GM21529 (cell line): ENCODE results near the gene MAP2K4.

Experiments
- ATAC-seq: cut with Tn5 transposase; IDR thresholded peaks from one replicate; pipeline ENCODE4 v1.9.1; 2021; ENCODE audit not compliant: unreplicated experiment

The MAP2K4 gene

DNA sequence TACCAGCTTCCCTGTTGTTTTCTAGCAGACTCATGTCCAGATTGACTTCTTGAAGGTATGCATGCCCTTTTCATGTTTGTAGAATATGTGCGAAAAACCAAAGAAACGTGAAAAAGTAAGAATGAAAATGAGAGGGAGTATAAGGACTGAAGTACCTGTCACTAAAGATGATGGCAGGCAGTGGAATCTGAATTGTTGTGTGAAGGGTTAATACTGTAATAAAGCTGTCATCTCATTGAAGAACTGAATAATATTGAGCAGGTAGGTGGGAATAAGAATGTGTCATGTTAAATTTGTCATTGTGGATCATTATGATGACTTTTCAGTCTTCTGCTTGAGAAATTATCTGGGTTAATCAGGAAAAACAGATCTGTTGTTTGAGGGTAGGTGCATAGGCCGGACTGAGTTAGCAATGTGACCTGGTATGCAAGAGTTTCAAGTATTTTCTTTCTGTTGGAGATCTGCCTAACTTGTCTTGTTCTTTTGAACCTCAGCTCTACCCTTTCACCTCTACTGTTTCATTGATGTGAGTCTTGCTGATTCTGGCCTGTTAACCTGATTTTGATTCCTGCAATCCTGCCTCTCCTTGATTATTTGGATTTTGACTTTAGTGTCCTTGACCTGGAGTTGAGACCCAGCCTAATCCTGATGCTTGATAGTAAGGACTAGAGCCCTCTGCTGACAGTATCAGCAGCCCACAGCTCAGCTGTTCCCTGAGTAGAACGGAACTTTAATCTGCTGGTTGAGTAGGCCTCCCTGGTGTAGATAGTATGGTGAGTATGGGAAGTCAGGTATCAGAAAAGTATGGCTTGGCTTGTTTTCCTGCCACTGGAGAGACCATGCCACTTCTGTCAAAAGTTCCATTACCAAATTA lies 64.6 kb downstream of the MAP2K4 start:
- ATAC-seq, result no peak

DNA sequence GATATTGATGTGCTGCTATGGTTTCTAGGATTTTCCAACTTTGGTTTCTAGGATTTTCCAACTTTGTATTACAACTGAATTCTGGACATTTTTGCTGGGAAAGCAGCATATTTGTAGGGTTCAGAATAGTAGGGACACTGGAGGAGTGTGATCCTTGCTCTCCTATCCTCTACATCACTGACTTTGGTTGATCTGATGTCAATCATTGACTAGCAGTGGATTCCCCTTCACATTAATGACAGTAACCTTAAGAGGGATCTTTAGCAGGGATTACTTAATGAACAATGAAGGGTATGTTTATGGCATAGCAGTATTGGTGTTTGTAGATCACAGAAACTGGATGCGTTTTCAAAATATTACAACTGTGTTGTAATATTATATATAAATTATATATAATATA lies 67.4 kb downstream of the MAP2K4 start:
- no peak for ATAC-seq

DNA sequence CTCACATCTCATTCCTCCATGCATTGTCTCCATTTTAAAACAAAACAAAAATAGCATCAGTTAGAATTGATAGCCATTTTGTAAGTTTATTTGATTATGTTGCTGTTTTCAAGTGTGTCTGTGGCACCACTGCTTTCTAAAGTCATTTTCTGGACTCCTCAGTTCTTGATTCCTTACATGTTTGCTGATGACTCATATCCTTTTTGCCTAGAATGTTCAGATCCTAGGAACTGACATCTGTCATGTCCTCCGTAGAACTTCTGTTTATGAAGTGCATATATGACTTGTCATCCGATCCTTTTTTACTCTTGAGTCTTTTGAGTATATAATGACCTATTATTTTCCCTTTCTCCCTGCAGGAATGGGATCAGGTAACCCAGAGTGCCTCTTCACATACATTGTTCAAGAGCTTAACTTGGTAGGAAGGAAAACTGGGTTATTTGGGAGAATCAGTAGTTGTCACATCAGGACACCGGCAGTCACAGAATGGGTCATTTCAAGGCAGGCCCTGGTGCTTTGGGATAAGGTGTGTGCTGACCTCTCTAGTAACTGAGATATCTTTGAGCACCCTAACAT lies 69.2 kb downstream of the MAP2K4 start:
- no peak for ATAC-seq

DNA sequence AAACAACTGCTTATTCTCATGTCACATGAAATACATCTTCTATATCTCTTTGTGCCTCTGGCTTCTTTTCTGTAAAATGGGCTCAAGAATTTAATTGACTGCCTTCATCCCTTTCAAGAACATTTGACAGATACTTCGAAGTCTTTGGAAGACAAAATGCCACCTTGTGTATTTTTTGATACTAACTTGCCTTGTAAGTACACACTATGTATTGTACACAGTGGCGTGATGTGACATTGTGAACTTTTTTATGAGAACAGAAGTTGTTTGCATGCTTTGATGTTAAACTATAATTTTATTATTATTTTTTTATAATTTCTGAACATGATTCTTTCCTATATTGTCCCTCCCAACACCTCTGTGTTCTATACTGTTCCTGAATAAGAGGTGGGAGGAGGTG lies 73.7 kb downstream of the MAP2K4 start:
- no peak for ATAC-seq

DNA sequence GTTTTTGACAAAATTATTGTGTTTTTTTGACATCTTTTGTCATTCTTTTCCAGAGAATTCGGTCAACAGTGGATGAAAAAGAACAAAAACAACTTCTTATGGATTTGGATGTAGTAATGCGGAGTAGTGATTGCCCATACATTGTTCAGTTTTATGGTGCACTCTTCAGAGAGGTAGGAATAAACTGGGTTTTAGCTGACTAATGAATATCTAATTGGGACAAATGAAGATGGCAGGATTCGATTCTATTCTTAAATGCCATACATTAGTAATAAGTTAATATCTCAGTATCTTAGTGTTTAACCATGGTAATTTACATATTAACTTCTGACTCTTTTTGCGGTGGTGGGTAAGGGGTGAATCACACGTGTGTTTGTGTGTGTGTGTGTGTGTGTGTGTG lies 74.8 kb downstream of the MAP2K4 start:
- no peak for ATAC-seq

DNA sequence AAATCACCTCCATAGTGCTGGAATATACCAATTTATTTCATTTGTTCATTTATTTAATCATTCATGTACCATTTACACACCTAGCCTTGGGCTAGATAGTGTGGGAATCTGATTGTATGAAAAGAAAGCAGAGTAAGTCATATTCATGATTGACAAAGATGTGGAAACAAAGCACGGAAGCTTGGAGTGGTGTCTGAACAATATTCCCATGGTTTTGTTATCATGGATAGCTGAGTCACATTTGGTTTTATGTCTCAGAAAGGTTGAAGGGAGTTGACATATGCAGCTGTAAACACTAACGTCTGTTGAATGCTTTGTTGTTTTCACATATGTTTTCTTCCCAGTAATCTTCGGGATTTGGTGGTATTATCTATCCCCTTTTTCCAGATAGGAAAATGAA lies 76.6 kb downstream of the MAP2K4 start:
- ATAC-seq, result no peak

DNA sequence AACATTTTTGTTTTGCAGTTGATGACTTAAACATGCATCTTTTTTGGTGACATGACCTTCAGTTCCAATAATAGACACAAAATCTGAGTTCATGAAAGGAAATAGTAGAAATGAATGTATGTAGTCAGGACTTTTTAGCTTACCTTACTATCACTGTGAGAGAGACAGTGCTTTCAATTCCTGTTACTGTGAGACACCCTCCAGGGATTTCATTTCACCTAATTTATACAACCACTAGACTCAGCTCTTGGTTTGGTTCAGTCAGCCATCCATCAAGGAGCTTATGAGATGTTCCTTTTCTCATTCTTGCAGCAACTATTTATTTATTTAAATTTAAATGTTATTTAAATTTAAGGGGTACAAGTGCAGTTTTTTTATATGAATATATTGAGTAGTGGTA lies 77.9 kb downstream of the MAP2K4 start:
- peak; percentile 98 for ATAC-seq

DNA sequence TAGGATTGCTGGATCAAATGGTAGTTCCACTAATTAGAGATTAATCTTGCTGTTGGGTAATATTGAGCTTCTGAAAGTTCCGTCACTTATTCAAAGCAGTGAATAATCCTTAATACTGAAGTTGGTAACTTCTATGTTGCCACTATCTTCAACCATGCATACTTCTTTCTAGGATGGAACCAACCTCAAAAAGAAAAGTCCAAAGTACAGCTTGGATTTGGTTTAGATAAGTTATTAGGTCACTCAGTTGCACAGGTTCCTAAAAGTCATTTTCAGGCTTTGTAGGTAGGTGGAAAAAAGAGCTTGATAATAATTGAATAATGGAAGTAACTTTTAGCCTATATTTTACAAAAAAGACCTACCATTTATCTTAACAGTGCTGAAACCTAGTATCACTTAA lies 78.7 kb downstream of the MAP2K4 start:
- no peak for ATAC-seq

DNA sequence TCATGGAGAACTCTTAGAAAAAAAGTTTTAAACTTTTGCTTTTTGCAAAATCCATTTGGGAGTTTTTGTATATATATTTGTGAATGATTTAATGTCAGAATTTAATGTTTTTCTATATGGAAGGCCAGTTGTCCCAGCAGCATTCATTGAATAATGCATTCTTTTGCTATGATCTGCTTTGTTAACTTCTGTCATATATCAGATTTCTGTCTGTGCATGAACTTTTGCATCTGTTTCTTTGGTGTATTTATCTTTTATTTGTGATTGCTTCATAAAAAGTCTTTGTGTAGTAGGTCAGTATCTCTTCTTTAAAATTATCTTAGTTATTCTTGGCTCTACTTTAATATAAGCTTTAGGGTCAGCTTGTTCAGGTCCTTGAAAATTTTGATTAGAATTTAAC lies 84.2 kb downstream of the MAP2K4 start:
- ATAC-seq, result no peak

DNA sequence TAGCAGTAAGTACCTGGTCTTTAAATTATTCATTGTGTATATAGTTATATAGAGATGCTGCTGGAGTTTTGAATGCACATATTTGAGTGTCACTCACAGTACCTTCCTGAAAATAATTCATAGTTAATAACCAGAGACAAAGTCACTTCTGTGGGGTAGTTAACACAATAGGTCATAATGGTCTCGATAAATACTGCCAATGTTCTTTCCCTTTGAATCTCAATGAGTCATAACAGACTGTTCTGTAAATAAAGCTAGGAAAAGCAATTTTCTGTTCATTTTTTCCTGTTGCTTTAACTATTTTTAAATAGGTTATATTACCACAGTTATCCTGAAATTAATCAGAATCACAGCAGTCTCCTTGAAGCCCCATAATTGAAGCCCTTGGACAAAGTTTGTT lies 87.2 kb downstream of the MAP2K4 start:
- ATAC-seq, result no peak

DNA sequence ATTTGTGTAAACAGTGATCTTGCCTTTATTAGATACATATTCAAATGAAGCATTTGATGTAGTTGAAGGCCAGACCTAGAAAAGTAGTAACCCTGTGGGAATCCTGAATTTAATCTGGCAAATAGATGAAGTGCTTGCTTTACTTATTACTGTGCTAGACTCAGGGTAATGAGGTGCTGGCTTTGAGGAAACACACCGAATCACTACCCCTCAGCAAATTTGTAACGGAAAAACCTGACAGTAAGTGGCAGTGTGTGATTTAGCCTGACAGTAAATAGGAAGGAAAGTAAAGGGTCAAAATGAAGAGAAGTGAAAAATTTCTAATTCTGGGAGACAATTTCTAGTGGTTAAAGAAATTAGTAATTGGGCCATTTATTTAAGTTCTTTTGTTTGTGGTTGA lies 90.2 kb downstream of the MAP2K4 start:
- no peak for ATAC-seq

DNA sequence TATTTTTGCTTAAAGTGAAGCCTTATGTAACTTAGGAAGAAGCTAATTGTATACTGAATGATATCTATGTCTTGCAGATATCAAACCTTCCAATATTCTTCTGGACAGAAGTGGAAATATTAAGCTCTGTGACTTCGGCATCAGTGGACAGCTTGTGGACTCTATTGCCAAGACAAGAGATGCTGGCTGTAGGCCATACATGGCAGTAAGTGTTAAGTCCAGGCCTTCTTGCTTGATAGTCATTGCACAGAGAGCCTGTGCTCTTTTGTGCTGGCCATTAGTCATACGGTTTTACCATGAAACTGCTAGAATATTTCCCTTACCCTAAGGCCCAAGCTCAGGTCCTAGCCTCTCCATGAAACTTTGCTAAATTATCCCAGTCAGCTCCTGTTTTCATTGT lies 92.5 kb downstream of the MAP2K4 start:
- ATAC-seq, result no peak

DNA sequence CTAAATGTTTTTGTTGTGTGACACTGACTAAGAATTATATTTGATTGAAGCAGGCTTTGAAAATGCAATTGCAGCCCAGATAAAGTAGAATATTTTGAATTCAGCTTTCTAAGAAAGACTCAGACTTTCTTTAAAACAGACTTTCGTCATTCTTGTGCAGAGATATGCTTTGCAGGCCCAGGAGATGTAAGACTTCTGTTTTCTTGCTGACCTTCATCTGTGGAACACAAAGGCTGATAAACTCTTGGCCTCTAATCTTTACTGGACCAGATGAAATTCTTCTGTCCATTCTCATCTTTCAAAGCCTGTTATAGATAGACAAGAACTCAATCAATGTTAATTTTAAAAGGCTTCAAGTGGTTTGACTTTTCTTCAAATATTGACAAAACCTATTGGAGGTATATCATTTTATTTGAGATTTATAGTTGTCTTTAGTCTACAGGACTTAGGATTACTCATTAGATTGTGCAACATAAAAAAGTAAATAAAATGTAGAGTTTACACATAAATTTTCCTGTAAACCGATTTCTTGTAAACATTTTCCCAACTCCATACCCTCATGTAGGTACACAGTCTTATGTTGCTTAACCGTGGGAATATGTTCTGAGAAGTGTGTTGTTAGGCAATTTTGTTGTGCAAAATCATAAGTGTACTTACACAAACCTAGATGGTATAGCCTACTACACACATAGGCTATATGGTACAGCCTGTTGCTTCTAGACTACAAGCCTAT lies 94.2 kb downstream of the MAP2K4 start:
- ATAC-seq, result no peak

DNA sequence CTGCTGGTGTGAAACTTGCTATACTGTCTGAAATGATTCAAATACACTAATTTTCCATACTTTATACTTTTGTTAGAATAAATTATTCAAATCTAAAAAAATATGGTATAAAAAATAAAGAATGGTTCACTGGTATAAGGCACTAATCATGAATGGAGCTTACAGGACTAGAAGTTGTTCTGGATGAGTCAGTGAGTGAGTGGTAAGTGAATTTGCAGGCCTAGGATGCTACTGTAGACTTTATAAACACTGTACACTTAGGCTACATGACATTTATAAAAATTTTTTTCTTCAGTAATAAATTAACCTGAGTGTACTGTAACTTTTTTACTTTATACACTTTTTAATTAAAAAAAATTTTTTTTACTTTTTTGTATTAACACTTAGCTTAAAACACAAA lies 95.5 kb downstream of the MAP2K4 start:
- no peak for ATAC-seq

DNA sequence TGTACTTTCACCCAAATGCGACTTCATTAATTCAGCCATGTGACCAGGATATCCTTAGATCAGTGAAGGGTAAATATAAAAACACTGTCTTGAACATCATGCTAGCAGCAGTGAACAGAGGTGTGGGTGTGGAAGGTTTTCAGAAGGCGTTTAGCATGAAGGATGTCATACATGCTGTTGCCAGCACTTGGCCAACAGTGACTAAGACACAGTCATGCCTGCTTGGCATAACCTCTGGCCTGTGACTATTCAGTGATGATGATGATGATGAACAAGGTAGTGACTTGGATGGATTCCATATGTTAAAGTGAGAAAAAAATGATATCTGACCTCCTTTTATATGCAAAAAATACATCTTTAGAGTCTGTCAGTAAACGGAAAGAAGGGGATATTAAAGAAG lies 97.9 kb downstream of the MAP2K4 start:
- ATAC-seq, result no peak

DNA sequence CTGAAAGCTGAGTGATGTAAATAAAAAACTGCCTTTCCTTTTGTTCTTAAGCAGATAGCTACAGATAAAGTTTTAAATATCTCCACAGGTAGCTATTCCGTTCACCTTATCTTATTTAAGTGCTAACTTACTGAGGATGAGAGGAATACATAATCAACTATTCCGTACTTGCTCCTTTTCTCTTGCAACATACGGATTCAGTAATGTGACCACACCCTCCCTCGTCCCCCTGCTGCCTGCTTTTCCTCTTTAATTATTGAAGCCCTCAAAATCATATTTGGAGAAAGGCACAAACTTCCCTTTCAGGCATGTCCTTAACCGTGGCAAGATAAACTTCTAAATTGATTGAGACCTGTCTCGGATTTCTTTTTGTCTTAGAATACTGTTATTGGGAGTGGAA lies 101.4 kb downstream of the MAP2K4 start:
- ATAC-seq, result no peak

DNA sequence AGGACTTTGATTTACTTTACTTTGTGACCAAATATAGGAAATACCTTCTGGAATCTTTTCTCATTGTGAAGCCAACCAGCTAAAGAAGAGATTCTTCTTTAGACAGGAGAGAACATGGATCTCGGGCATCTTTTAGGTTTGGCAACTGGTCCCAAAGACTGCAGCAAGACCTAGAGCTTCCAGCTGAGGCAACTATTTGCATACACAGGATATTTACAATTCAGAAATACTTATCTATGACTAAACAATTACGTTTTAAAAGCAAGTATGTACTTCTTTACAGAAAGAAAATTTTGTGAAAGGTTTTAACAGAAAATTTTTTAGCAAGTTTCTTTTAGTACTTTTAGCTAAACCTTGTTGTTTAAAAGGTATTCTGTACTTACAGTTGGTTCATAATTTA lies 106.5 kb downstream of the MAP2K4 start:
- no peak for ATAC-seq

DNA sequence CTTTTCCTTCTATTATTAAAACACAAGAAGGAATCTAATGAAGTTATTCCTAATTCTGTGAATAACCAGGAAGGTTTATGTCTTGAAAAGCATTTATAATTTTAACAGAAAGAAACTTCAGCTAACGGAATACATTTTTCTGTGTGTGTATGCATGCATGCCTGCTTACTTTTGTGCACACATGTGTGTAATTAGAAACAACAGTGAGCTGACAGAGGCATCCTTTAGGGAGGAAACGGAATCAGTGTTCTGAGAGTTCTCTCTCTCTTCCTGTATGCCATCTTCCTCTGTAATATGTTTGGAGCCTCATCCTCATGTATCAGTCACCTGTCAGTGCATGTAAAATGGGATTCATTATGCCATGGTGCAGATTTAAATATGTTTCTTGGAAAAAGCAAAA lies 107.0 kb downstream of the MAP2K4 start:
- no peak for ATAC-seq

DNA sequence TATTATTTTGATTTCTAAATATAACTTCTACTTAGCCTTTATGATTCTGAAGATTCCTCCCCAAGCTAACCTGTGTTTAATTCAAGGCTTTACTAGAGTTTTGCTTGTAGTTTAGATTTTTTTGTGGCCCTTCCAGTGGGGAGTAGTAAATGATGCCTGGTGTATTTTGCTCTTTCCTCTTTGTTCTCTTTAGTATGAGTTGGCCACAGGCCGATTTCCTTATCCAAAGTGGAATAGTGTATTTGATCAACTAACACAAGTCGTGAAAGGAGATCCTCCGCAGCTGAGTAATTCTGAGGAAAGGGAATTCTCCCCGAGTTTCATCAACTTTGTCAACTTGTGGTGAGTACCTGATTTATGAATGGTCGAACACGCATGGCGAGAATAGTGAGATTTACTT lies 108.3 kb downstream of the MAP2K4 start:
- ATAC-seq, result no peak

DNA sequence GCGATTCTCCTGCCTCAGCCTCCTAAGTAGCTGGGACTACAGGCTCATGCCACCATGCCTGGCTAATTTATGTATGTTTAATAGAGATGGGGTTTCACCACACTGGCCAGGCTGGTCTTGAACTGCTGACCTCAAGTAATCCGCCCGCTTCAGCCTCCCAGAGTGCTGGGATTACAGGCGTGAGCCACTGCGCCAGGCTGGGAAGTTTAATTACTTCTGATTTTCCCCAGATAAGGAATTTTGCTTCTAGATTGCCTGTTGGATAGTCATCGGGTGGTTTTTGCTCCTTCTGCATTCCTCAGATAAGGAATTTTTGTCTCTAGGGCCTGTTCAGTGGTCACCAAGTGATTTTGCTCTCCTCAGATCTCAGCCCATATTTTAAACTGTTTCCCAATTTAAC lies 112.5 kb downstream of the MAP2K4 start:
- ATAC-seq, result no peak

DNA sequence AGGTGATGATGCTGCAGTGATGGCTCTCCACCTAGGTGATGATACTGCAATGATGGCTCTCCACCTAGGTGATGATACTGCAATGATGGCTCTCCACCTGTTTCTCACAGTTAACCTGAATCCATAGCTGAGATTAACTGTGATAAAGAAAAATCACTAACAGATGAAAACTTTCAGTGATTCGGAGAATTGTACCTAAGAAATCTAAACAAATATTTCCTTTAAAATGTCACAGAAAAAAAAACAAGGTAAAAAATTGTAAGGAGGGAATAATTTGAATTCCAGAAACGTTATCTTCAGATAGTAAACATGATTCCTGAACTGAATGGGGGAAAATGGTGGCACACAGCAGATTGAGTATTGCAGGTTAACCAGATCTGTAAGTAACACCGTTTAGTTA lies 113.4 kb downstream of the MAP2K4 start:
- no peak for ATAC-seq

DNA sequence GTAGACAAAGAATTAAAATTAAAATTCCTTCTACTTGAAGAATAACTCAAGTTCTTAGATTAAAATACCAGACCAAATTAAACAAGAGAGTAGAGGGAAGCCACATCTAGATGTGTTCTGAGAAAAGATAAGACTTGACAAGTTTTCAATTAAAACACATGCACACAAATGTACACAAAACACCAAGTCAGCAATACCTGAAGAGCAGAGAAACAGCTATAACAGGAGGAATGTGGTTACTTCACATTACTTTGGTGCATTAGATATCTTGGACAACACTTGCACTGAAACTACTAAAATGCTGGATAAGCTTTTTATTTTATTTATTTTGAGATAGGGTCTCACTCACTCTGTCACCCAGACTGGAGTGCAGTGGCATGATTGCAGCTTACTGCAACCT lies 113.9 kb downstream of the MAP2K4 start:
- ATAC-seq, result no peak
